Stomach smooth muscle (tissue), 2 donors: Measurements from ENCODE around the gene PLCD1.

ENCODE experiments used
- H3K27ac ChIP-seq: one replicate; pipeline ENCODE4 v1.7.0; 2013; ENCODE audit warnings: mild to moderate bottlenecking, low read length, inconsistent platforms
- H3K27me3 ChIP-seq, 2 donors: one replicate each; pipeline ENCODE4 v1.7.0; 2013; ENCODE audit warnings: low read length in 2 of 2; ENCODE audit not compliant: insufficient read depth in 2 of 2, control insufficient read depth in 1 of 2
- H3K36me3 ChIP-seq, 2 donors: one replicate each; pipeline ENCODE4 v1.7.0; 2013; ENCODE audit warnings: low read length in 2 of 2; ENCODE audit not compliant: control insufficient read depth in 2 of 2, insufficient read depth in 2 of 2
- H3K4me1 ChIP-seq: one replicate; pipeline ENCODE4 v1.7.0; 2013; ENCODE audit warnings: low read length; ENCODE audit not compliant: control insufficient read depth, insufficient read depth
- H3K4me3 ChIP-seq, 2 donors: one replicate each; pipeline ENCODE4 v1.7.0; 2013; ENCODE audit warnings: low read length in 2 of 2
- H3K9ac ChIP-seq, 2 donors: one replicate each; pipeline ENCODE4 v1.7.0; 2013; ENCODE audit warnings: low read length in 2 of 2, mild to moderate bottlenecking in 1 of 2
- H3K9me3 ChIP-seq, 2 donors: one replicate each; pipeline ENCODE4 v1.7.0; 2013; ENCODE audit warnings: low read length in 2 of 2; ENCODE audit not compliant: control insufficient read depth in 2 of 2
- donor health status: healthy.
- donor health status: Pancreatic carcinoma.

The PLCD1 gene

DNA sequence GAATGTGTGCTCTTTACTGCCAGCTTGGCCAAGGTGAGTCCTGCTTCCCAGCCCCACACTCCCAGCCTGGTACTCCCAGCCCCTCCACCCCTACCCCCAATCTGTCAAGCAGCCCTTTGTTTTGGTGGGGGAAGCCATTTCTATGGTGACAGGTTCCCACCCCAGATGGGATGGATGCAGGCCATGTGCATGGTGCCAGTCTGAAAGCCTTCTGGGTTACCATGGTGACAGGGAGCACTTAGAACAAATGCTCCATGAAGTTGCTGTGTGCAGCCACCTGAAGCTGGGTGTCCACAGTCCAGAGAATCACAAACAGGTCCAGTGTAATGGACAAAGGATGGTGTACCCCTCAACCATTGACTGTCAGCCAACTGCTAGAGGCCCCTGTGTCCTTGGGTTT is 58.0 kb downstream of the PLCD1 start:
- no peak overlapping the region for H3K4me3 ChIP-seq
- H3K4me1 ChIP-seq = peaks cover 25% of the 10 kb centered on the region
- H3K9me3 ChIP-seq = no peaks in the 10 kb centered on the region
- no peak overlapping the region for H3K9ac ChIP-seq
- no peaks in the 10 kb centered on the region for H3K27me3 ChIP-seq
- H3K36me3 ChIP-seq = peaks cover 16 to 35% of the 10 kb centered on the region in 2 donors
- no peak overlapping the region for H3K27ac ChIP-seq

DNA sequence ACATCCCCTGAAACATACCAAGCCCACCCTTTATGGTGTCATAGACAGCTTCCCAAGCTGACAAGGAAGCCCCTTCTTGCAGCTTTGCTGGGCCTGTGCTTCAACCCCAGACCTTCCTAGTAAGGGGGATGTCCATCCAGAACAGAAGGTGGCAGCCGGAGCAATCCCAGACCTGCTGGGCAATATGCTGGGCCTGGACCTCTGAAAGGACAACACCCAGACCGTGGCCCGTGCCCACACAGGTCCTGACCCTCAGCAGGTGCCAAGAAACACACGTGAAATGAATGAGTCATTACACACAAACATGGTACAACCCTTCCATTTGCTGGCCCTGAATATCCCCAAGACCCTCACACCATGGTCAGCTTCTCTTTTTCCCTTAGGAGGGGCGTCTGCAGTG is 58.6 kb downstream of the PLCD1 start:
- no peak overlapping the region for H3K27ac ChIP-seq
- H3K9me3 ChIP-seq = no peaks in the 10 kb centered on the region
- H3K27me3 ChIP-seq = no peaks in the 10 kb centered on the region
- H3K4me1 ChIP-seq = peaks cover 25% of the 10 kb centered on the region
- no peak overlapping the region for H3K9ac ChIP-seq
- H3K36me3 ChIP-seq = peaks cover 12 to 34% of the 10 kb centered on the region in 2 donors
- no peak overlapping the region for H3K4me3 ChIP-seq

DNA sequence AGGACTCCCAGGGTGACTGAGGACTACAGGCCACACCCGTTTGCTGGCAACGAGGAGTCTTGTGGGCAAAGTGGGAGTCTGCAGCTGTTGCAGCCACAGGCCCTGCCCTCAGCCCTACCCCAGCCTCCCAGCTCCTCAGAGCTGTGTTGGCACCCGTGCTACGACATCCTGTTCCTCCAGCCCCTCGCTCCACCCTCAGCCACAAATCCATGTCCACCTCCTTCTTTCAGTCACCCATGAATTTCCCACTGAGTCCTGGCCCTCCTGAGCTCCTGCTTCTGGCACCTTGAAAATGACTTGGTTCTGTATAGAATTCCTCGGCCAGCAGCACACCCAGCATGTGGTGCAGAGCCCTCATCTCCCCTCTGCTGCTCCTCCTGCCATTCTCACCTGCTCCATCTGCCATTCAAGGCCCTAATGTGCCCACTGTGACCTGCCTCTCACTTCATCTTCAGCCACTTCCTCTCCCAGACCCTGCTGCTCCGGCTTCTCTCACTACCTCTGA is 59.8 kb downstream of the PLCD1 start:
- no peaks in the 10 kb centered on the region for H3K9me3 ChIP-seq
- H3K4me3 ChIP-seq = no peak overlapping the region
- no peak overlapping the region for H3K9ac ChIP-seq
- no peak overlapping the region for H3K27ac ChIP-seq
- peaks cover 25% of the 10 kb centered on the region for H3K4me1 ChIP-seq
- H3K36me3 ChIP-seq = peaks cover 12 to 28% of the 10 kb centered on the region in 2 donors
- no peaks in the 10 kb centered on the region for H3K27me3 ChIP-seq

DNA sequence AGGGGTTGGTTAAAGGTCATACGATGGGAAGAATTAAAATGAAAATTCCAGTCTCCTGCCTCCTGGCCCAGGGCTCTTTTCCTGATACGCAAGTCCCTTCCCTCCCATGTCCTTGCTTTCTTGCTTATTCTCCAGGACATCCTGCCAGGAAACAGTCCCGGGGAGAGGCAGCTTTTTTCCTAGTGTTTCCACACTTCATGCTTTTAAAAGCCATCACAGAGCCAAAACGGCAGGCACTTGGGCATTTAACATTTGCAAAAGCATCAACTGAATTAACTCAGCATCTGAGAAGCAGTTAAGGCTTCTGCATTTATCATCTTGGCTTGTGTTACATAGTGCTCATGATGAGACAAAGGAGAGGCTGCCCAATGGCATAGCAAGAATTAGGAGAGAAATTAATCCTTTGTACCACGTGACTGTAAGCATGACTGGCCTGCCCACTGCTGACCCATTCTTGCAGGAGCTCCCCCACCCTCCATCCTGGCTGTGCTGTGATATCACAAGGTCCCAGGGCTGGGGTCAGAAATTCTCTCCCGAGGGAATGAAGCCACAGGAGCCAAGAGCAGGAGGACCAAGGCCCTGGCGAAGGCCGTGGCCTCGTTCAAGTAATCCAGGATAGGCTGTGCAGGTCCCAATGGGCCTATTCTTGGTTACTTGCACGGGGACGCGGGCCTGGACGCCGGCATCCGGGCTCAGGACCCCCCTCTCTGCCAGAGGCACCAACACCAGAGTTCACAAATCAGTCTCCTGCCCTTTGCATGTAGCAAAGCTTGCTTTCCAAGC is 60.4 kb downstream of the PLCD1 start:
- Histone ChIP-seq H3K27me3 (no peaks in the 10 kb centered on the region), H3K9ac (no peak overlapping the region), H3K4me1 (peaks cover 23% of the 10 kb centered on the region), H3K9me3 (no peaks in the 10 kb centered on the region), H3K27ac (no peak overlapping the region), H3K4me3 (no peak overlapping the region), H3K36me3 (peaks cover 12 to 27% of the 10 kb centered on the region in 2 donors)

DNA sequence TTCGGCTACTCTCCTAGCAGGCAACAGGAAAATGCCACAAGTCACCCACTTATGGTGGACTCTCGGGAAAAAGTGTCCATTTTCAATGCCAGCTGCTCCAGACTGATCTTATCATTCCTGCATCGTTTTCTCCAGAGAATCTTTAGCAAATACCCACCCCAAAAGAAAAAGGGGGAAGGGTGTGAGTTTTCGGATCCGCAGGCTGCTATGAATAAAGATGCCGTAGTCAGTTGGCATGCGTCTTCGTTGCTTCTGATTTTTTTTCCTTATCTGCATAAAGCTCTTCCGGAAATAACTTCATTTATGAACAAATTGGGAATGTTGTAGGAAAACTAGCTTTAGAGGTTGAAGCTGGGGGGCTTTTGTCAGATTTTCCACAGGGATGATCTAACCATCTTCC is 61.2 kb downstream of the PLCD1 start:
- H3K27me3 ChIP-seq = no peaks in the 10 kb centered on the region
- no peak overlapping the region for H3K9ac ChIP-seq
- peaks cover 12 to 26% of the 10 kb centered on the region in 2 donors for H3K36me3 ChIP-seq
- H3K4me3 ChIP-seq = no peak overlapping the region
- H3K27ac ChIP-seq = no peak overlapping the region
- peaks cover 23% of the 10 kb centered on the region for H3K4me1 ChIP-seq
- H3K9me3 ChIP-seq = no peaks in the 10 kb centered on the region

DNA sequence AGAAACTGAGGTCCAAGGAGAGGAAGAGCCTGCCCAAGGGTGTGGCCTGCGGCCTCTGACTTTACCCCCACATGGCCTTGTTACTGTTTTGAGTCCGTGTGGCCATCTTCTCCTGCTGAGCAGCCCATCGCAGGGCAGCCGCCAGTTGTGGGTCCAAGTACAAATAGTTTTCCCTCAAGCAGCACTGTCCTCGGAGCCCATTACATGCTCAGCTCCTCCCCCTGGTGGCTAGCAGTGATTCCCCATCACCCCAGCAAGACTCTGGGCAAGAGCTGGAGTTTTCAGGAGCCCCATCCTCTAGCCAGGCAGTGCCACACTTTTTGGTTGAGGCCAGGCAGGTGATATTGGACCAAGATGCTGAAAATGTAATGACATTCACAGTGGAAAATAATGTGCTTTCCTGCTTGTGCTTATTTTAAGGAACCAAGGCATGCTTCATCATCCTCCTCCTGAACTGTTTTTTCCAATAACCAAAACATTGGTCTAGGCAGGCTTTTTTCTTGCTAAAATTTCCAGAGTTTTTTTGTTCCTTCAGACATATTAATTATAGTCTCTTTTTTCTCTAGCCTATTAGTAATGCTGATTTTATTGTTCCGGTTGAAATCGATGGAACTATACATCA is 62.1 kb downstream of the PLCD1 start:
- Histone ChIP-seq H3K4me3 (no peak overlapping the region), H3K4me1 (peaks cover 20% of the 10 kb centered on the region), H3K27ac (no peak overlapping the region), H3K9me3 (no peaks in the 10 kb centered on the region), H3K9ac (no peak overlapping the region), H3K27me3 (no peaks in the 10 kb centered on the region), H3K36me3 (peaks cover 12 to 24% of the 10 kb centered on the region in 2 donors)

DNA sequence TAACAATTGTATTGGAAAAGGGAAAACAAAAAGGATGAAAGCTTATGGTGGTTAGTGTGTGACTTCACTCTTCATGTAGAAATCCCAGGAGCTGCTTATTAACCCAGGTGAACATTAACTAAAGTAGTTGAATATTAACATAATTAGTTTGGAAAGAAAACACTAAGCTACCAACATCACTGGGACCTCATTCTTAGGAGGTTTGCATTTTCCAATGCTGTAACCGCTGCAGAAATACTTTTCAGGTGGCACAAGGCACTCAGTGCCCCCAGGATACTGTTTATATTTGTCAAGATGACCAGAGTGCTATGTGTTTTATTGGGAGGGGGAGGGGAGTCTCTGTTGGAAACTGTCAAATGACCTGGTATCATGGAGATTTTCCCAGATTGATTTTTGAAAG is 64.7 kb downstream of the PLCD1 start:
- Histone ChIP-seq H3K27me3 (no peaks in the 10 kb centered on the region), H3K36me3 (peaks cover 9 to 10% of the 10 kb centered on the region in 2 donors), H3K27ac (no peak overlapping the region), H3K4me1 (peaks cover 18% of the 10 kb centered on the region), H3K4me3 (no peak overlapping the region), H3K9me3 (no peaks in the 10 kb centered on the region), H3K9ac (no peak overlapping the region)

DNA sequence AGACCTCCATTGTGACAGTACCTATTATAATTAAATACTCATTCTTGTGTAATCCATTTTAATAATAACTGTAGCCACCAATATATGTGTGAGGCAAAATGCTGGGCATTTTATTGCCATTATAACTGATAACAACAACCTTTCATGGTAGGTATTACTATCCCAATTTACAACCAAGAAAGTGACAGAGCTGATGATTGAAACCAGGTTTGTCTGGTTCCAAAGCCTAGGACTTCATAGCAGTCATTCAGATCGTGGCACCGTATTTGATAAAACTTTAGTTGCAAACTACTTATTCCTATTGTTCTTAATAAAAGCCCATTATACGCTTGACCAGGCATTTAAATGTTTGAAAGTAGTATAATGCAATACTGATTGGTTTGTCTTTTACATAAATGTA is 65.3 kb downstream of the PLCD1 start:
- no peaks in the 10 kb centered on the region for H3K9me3 ChIP-seq
- H3K4me1 ChIP-seq = peaks cover 12% of the 10 kb centered on the region
- no peak overlapping the region for H3K4me3 ChIP-seq
- H3K27me3 ChIP-seq = no peaks in the 10 kb centered on the region
- H3K27ac ChIP-seq = no peak overlapping the region
- H3K9ac ChIP-seq = no peak overlapping the region
- H3K36me3 ChIP-seq = peaks cover 8 to 10% of the 10 kb centered on the region in 2 donors

DNA sequence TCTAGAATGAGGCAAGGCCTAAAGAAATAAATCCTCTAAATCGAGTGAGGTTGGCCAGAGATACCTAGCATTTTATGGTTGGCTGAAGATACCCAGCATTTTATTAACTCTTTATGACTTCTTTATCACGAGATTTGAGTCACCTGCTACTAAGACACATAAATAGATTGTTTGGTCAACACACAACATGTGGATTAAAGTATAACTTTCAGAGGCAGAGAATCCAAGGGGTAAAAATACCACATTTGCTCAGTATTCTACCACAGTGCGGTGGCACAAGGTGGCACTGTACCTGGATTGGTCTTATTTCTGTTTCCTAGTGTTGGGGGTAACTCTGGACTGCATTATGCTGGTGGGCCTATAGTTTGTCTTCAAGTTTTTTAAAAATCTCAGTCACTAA is 65.8 kb downstream of the PLCD1 start:
- Histone ChIP-seq H3K27me3 (no peaks in the 10 kb centered on the region), H3K4me3 (no peak overlapping the region), H3K9ac (no peak overlapping the region), H3K4me1 (peaks cover 8% of the 10 kb centered on the region), H3K36me3 (peaks cover 6 to 10% of the 10 kb centered on the region in 2 donors), H3K9me3 (no peaks in the 10 kb centered on the region), H3K27ac (no peak overlapping the region)

DNA sequence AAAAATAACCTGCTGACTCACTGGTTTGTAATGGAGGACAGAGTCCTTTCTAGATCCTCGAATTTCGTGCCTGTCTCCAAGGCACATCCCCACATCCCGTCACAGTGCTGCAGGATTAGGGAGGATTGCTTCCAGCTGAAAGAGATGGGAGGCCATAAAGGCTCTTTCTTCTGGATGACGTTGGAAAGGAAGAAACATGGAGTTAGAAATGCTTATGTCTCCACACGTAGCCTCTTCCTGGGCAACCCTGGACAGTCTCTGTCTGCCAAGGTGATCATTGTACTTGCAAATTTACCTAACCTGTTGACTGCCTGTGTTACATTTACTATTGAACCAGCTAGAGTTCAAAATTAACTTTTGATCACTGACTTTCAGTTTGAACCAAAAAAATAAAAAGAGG is 66.4 kb downstream of the PLCD1 start:
- no peaks in the 10 kb centered on the region for H3K9me3 ChIP-seq
- H3K27ac ChIP-seq = no peak overlapping the region
- H3K4me1 ChIP-seq = peaks cover 6% of the 10 kb centered on the region
- no peak overlapping the region for H3K9ac ChIP-seq
- H3K36me3 ChIP-seq = peaks cover 5 to 6% of the 10 kb centered on the region in 2 donors
- H3K4me3 ChIP-seq = no peak overlapping the region
- H3K27me3 ChIP-seq = no peaks in the 10 kb centered on the region
